NCI-H1048 (cell line): ENCODE measurements around the gene C2CD3.

Experiments used
- DNase-seq: peaks from one replicate; lab custom pipeline; 2025; lab: John Stamatoyannopoulos, UW

C2CD3 gene

DNA sequence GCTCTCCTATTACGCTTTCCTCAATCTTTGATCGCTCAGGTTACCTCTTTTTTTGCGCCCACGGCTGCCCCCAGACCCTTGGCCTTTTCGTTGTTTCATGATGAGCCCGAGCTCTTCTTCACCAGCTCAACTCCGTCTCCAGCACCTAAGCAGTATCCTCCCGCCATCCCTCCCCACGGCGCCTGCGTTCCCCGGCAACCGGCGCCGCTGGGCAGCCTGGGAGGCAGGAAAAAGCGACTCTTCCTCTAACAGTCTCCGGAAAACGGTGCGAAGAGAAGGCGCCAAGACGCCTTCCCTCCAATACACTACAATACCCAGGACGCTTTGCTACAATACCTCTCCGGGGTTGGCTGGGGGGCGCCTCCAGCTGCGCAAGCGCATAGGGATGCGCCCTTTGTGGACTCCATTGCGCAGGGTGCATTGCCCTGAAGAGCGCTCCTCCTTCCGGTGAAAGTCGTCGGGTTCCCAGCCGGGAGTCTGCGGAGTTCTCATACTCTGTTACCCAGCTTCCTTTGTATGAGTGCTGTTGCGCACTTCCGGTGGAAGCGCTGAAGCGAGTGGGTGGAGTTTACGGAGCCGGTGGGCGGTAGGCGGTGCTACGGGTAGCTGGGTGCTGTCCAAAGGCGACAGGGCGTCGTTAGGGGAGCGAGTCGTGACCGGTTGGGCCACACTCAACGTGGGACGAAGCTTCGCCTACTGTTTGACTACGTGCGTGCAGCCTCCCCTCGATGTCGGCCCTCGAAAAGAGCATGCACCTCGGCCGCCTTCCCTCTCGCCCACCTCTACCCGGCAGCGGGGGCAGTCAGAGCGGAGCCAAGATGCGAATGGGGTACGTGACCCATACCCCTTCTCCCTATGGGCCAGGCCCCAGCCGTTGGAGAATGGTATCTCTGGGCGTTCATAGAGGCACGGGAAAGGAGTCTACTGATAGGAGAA is at the start of gene C2CD3, which contains the start of gene PPME1:
C2CD3 (minus strand) TSS at position 309 of the 936 bp plus-strand sequence; CDS start at position 99, 210 bp downstream.
PPME1 (plus strand) TSS at position 596 of the 936 bp plus-strand sequence; CDS start at position 729, 133 bp downstream.
- DNase-seq, result peak; percentile 98

DNA sequence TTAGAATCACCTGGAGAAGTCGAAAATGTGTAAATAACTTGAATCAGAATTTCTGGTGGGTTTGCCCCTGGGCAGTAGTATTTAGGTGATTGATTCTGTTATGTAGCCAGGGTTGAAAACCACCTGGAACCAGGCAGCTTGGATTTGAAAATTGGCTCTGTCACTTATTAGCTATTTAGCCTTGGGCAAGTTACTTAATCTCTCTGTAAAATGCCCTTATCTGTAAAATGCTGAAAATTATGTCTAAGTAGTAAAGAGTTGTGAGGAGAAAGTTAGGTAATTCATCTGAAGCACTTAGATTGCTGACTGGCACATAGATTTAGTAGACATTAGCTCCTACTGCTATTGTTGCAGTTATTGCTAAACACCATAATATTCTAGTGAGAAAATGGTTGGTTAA is 49.6 kb upstream of the C2CD3 start:
- no peak for DNase-seq

- no peak for DNase-seq
These were observed 41.7 kb upstream of the C2CD3 start for GRCh38 chr11:74212533-74212932.

DNA sequence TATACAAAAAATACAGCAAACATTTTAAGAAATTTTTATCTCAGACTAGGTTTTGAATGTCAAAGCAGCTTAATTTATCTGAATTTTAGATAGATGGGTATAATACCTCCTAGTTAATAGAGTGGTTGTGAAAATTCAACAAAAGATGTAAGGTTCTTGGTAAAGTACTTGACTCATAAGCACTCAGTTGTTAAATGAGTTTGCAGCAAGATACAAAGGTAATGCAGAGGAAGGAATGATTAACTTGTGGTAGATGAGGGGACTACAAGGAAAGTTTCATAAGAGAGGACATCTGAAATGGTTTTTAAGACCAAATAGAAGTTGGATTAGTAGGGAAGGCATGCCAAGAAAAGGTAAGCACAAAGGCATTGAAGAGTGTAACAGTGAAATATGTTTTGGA is 37.7 kb upstream of the C2CD3 start:
- DNase-seq, result no peak

DNA sequence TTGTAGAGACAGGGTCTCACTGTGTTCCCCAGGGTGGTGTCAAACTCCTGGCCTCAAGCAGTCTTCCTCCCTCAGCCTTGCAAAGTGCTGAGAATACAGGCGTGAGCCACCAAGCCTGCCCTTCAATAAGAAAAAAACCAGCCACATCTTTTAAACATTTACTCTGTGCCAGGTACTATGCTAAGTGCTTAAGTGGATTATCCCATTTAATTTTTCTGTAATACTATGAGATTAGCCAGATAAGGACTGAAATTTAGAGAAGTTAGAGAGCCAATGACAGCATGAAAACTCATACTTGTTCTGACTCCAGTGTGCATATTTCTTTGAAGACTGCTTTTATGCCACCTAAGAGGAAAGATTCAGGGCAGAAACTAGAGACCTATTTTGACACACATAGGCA is 35.9 kb upstream of the C2CD3 start:
- no peak for DNase-seq

- DNase-seq, result no peak
These were observed 34.4 kb upstream of the C2CD3 start for GRCh38 chr11:74205181-74205580.

DNA sequence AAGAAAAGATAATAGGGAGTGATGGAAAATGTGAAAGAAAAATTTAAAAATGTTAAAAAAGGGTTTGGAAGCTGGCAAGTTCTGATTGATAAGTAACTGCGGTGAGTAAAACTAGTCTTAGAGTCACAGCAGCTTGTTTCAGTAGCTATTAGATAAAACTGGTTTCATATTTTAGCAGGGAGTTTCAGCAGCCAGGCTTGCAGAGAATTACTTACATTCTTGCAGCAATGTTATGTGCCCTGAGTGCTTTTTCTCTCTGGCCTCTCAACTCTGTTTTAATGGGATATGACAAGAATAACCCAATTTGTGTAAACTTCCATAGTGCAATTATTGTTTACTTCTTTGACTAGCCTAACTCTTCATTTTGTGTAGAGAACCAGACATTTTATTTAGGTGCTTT is 33.9 kb upstream of the C2CD3 start:
- DNase-seq, result no peak

DNA sequence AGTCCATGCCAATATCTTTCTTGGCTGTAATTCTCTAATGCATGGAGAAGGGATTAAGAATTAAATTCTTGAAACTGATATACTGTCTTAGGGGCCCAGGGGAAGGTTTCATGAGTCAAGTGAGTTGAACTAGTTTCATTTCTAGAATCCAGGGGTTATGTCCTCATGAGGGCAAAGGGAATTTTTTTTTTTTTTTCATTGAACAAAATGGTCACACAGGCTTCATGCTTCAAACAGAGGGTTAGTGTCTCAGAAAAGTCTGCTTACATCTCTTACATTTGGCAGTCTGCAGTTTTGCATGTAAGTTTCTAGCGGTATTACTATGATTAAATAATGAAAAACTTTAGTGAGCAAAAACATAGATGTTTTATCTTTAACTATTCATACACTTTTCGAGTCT is 33.2 kb upstream of the C2CD3 start:
- DNase-seq, result no peak

- no peak for DNase-seq
These were observed 26.1 kb upstream of the C2CD3 start for GRCh38 chr11:74196781-74197486.

GRCh38 chr11:74195828-74196227 is 25.0 kb upstream of the C2CD3 start:
- no peak for DNase-seq

DNA sequence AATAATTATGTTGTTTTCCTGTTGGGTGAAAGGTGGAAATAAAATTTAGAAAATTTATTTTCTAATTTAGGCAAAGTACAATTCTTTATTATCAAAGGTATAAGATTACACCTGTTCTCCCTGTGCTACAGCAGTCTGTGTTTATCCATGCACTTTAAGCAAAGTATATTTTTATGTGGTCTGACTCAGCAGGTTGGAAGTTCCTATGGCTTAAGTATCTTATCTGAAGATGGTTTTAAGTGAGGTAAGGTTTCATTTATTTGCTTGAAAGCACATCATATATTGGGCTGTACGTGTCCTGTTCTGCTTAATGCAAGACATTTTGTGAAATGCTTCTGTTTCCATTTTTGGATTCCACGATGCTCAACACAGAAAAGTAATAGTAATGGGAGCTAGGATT is 14.9 kb upstream of the C2CD3 start:
- no peak for DNase-seq

DNA sequence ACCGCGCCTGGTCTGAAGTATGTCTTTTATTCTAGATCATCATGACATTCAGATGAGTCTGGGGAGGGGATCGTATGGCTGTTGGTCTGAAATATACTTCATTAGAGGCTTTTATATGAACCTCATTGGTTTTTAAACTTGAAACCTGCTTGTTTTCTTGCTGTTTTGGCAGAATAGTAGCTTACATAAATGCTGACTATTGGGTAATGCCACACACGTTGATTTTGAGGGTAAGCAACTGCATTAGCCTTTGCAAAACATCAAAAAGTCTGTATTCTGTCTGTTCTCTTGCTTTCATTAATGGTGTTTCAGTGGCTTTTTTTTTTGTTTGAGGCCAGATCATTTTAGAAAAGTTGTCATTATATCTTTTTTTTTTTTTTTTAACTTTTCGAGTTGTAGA is 14.5 kb upstream of the C2CD3 start:
- no peak for DNase-seq

DNA sequence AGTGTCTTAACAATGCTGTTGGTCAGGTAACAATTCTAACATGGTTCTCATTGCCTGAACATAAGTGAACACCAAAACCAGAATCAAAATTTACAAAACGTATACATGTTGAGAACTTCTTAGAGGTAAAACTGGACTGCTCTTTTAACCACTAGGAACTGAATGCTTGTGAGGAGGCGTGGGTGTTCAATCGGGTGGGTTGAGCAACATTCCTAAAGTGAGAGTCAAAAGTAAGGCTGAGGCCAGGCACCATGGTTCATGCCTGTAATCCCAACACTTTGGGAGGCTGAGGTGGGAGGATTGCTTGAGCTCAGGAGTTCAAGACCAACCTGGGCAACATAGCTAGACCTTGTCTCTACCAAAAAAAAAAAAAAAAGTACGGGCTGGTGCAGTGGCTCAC is 11.8 kb upstream of the C2CD3 start:
- no peak for DNase-seq

DNA sequence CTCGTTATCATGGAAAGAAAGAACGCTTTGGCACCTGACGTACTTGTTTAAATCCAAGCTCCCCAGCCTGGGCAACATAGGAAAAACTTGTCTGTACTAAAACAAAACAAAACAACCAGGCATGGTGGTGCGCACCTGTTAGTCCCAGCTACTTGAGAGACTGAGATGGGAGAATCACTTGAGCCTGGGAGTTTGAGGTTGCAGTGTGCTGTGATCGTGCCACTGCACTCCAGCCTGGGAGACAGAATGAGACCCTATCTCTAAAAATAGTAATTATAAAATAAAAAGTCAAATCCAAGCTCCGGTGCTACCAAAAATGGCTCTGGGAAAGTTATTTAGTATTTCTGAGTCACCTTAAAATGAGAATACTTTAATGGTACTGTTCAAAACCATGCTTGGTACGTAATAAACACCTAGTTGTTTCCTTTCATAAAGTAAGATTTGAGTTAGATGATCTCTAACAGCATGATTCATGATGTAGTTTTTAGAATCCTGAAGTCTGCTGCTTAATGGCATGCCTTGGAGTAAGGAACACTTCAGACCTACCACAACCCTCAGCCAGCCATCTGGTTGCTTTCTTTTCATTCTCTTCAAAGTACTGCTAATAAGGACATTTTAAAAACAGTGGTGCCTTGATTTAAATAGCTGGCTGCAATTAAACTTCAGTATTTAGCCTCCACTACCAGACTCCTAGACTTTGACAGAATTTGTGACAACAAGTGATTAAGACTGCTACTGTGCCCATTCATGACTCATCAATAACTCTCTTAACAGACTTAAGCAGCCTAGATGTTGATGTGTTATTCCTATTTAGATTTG is 8.6 kb upstream of the C2CD3 start:
- no peak for DNase-seq

DNA sequence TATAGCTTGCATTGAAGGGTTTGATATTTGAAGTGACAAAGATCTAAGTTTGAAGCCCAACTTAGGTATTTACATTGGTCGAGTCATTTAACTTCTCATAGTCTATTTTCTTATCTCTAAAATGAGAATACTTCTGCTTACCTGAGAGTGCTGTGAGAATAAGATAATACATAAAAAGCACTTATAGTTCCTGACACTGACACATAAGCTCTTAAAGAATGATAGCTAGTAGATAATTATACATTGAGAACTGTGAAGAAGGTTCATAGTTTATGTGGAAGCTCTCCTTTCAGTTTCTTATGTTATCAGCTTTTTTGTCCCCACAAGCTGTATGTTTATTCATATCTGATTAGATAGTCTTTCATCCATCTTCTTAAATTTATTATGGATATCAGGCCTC is 5.1 kb upstream of the C2CD3 start:
- no peak for DNase-seq

DNA sequence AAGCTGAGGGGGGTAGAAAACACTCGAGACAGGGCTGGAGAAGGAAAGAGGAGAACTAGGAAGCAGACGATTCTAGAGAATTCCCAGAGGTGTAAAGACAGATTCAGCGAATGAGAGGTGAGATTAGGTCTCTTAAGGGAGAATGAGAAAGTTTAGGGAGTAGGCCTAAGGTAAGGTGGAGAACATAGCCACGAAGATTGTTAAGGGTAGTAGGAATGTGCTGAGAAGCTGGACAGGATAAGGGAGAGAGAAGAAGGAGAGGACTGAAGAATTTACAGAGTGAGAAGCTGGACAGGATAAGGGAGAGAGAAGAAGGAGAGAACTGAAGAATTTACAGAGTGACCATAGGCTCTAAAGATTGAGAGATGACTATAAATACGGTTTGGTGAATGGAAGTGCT is 1.2 kb upstream of the C2CD3 start:
- no peak for DNase-seq

DNA sequence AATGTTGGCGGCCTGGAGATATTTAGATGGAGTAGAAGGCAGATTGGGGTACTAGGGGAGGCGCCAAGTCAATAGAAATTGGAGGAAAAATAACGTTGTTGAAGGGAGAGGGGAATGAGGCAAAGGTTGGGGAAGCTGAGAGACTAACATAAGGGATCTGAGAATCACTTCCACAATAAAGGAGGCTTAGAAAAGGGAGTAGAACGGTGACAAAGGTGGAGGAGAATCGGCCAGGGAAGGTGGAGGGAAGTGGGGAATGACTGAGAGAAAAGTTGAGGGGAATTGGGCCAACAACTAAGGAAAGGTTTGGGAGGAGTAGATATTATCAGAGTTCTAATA is 797 bp upstream of the C2CD3 start:
- DNase-seq, result no peak

DNA sequence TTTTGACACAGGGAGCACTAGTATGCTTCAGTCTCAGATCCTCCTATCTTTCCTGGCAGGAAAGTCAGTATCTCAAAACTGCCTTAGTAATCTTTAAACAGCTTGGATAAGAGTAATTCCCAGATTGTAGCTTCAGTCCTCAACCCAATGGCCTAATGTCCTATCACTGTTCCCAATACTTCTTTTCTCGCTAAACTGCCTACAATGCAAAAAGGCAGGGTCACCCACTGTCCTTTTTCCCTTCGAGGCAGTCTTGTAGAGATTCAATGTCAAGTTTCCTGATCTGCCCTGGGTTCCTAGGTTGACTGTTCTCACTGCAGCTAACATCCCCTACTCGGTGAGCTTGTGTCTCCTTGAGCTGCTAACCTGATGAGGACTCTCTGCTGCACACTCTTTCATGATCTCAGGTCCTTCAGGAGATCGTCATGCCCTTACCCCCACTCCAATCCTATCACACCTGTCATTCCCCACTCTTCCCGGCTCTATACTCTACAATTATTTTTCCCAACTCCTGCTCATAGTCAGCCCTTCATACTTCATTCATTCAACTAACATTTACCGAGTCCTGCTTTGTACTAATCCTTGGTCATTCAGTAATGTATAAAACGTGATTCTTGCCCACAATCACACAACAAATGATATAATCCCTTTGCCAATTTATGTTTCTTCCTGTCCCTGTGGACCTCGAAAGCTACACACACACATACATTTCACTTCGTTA is 904 bp downstream of the C2CD3 start:
- DNase-seq, result no peak

GRCh38 chr11:74168838-74169237 is 2.0 kb downstream of the C2CD3 start:
- DNase-seq, result no peak

- DNase-seq, result no peak
These were observed 7.9 kb downstream of the C2CD3 start for GRCh38 chr11:74162681-74163467.

GRCh38 chr11:74159642-74160041 is 11.2 kb downstream of the C2CD3 start:
- no peak for DNase-seq
